GM13976 (cell line): ENCODE data around the gene AKR1A1.
A peak's percentile ranks its signal among the peaks of the same experiment; 100 is the strongest.

Source experiments
- DNase-seq: peaks from one replicate; pipeline ENCODE4 v3.0.0; 2012; ENCODE audit warnings: low spot score
- in situ Hi-C: fragments of 300-500 bp; cut with MboI; formaldehyde crosslinking; loops from one replicate; pipeline ENCODE4 v1.12.0; 2022; ENCODE audit warnings: low sequenced_read_pairs, mixed read lengths, inconsistent platforms; ENCODE audit not compliant: unreplicated experiment
- TF ChIP-seq, protein P1 (sequence below): IDR thresholded peaks from 2 replicates; pipeline ENCODE4 v1.5.1; 2012; ENCODE audit warnings: borderline replicate concordance, mild to moderate bottlenecking; ENCODE audit not compliant: insufficient read depth; ENCODE audit errors: extremely low read depth, missing control alignments, control extremely low read depth

Gene AKR1A1

DNA sequence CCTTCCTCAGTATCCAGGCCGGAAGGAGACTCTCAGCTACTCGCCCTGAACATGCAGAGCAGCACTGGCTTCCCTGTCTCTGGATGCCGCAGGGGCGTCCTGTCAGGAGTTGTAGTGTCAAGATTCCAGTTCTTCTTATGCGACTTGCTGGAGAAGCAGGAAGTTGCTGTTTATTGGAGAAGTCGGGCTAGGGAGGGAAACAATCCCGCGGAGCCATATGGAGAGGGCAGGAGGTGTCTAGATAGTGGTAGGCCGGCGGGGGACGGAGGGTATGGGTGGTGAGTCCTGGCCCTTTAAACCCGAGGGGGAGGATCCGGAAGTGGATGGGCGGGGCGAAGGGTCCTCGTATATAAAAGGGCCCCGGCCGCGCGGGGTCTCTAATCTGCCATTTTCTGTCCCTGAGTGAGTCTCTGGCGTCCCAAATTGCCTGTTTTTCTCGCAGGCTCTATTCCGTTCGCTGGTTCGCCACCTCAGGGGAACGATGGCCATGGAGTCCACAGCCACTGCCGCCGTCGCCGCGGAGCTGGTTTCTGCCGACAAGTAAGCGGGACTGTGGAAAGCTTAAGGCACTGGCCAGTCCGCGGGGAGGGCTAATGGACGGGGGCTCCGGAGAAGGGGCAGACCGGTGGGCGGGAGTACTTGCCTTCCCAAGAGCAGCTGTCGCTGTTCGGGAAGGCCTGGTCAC, 33.2 kb downstream of the AKR1A1 start, which contains the start of gene NASP:
Gene NASP, plus strand, starts transcription at position 376 of the 685 bp plus-strand sequence. Its CDS starts 106 bp downstream, at position 482.
- in situ Hi-C loops, result loop anchor here (10.0 kb wide), 1 partner anchor 219 kb away; no protein-coding TSS in a partner anchor
- peak; percentile 88 for DNase-seq
- TF ChIP-seq, protein P1, sequence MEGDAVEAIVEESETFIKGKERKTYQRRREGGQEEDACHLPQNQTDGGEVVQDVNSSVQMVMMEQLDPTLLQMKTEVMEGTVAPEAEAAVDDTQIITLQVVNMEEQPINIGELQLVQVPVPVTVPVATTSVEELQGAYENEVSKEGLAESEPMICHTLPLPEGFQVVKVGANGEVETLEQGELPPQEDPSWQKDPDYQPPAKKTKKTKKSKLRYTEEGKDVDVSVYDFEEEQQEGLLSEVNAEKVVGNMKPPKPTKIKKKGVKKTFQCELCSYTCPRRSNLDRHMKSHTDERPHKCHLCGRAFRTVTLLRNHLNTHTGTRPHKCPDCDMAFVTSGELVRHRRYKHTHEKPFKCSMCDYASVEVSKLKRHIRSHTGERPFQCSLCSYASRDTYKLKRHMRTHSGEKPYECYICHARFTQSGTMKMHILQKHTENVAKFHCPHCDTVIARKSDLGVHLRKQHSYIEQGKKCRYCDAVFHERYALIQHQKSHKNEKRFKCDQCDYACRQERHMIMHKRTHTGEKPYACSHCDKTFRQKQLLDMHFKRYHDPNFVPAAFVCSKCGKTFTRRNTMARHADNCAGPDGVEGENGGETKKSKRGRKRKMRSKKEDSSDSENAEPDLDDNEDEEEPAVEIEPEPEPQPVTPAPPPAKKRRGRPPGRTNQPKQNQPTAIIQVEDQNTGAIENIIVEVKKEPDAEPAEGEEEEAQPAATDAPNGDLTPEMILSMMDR, result no peak

DNA sequence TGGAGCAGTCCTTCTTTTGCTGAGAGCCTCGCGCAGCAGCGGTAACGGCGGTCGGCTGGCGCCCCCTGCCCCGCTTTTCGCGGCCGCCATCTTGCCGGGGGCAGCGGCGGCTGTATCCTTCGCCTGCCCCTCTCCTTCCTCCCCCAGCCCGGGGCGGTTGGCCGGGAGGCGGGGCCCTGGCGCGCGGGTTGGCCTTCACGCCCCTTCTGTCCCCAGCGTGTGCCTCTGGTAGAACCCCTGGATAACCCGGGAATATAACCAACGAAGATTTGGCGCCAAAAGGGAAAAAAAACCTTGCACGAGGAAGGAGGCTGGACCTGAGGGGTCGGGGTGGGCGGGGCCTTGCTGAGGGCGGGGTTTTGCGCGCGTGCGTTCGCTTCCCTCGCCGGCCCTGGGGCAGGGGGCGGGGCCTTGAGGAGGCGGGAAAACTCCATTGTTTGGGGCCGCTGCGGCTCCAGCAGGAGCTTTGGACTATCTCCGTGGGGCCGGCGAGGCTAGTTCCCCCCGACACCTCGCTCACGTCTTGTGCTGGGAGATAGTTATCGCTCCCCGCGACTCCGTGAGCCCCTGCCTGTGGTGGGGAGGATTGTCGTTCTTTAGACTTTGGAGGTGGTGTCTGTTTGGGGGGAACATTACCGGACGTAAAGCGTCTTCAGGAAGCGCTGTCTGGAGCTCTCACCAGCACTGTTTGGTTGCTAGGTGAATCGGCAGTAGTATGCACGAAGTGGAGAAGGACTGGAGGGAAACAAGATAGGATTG, 33.9 kb downstream of the AKR1A1 start:
- in situ Hi-C loops, result loop anchor here (10.0 kb wide), 1 partner anchor 220 kb away; no protein-coding TSS in a partner anchor
- DNase-seq, result peak; percentile 92

DNA sequence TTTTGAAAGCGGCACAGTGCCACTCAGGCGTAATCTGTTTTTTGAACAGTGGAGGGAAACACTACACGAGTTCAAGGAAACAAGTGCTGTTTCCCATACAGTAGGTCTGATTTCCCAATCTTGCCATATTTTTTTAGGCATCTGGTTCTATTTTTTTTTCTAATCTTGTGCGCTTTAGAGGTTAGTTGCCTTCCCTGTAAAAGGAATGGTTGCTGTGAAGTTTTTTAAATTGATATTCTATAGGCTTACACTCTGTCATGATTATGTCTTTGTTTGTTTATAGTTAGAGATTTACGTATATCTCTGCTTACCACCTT, 34.4 kb downstream of the AKR1A1 start:
- TF ChIP-seq, protein P1, result no peak

More for the DNA sequence above, 33.9 kb downstream of the AKR1A1 start:
- TF ChIP-seq, protein P1, result no peak

DNA sequence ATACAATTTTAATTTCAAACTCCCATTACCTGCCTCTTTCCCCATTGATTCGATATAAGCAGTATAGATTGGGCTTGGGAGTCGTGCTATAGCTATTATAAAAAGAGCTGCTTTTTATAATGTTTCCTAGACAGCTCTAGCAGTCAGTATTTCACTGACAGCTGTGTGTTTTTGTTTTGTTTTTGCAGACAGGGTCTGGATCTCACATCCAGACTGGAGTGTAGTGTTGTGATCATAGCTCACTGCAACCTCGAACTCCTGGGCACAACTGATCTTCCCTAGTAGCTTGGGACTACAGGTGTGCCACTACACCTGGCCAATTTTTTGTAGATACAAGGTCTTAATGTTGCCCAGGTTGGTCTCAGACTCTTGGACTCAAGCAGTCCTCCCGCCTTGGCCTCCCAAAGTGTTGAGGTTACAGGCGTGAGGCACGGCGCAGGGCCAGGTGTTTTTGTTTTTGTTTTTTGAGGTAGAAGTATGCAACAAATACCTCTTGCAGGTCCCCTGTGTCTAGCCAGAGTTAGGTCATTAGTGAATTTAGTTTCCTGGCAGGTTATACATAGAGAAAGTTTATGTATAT, 35.0 kb downstream of the AKR1A1 start:
- TF ChIP-seq, protein P1, result no peak
- in situ Hi-C loops, result loop anchor here (10.0 kb wide), 1 partner anchor 221 kb away; no protein-coding TSS in a partner anchor
- DNase-seq, result no peak

More for the DNA sequence above, 34.4 kb downstream of the AKR1A1 start:
- in situ Hi-C loops, result loop anchor here (10.0 kb wide), 1 partner anchor 220 kb away; no protein-coding TSS in a partner anchor
- no peak for DNase-seq

DNA sequence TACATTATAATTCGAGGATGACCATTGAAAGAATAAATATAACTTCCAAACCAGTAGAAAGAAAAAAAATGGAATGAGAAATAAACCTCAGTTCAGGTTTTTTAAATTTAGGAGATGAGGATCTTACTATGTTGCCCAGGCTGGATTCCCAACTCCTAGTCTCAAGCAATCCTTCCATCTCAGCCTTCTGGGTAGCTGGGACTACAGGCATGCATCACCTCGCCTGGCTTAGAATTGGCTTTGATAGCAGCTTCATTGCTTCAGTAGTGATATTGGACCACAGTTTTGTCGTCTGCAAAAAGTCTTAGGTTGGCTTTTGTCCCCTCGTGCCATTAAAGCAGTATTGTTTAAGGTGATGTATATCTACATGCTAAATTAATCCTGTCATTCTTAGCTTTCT, 36.1 kb downstream of the AKR1A1 start:
- in situ Hi-C loops, result loop anchor here (10.0 kb wide), 1 partner anchor 222 kb away; no protein-coding TSS in a partner anchor
- TF ChIP-seq, protein P1, result no peak
- DNase-seq, result no peak

DNA sequence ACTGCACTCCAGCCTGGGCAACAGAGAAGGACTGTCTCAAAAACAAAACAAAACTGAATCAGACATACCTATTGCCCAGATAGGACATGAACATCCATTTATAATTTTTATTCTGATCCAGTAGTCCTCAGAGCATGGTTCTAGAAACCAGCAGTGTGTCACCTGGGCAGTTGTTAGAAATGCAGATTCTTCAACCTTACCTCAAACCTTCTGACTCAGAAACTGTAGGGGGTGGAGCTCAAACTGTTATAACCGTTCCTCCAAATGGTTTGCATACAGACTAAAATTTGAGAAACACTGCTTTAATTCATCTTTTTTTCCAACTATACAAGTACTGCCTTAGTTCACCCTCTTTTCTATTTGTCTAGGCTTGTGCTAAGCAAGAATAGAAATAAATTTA, 39.2 kb downstream of the AKR1A1 start:
- no peak for DNase-seq
- TF ChIP-seq, protein P1, result no peak
- in situ Hi-C loops, result loop anchor here (10.0 kb wide), 1 partner anchor 225 kb away; no protein-coding TSS in a partner anchor
